Activated CD4-positive, alpha-beta T cell treated with anti-CD3 and anti-CD28 coated beads, Interleukin-2, amount 50 U/mL, for 4 hours (primary cell): ENCODE results near the gene FOXD1.
"Not testable (repeated sequence)": the region's sequence is repeated elsewhere in the genome, so short reads cannot be mapped to it uniquely, and the experiment has no call there.

Source experiments
- DNase-seq, 2 experiments: peaks; one replicate each; pipeline ENCODE4 v3.0.0-alpha.2; 2020

FOXD1 gene

DNA sequence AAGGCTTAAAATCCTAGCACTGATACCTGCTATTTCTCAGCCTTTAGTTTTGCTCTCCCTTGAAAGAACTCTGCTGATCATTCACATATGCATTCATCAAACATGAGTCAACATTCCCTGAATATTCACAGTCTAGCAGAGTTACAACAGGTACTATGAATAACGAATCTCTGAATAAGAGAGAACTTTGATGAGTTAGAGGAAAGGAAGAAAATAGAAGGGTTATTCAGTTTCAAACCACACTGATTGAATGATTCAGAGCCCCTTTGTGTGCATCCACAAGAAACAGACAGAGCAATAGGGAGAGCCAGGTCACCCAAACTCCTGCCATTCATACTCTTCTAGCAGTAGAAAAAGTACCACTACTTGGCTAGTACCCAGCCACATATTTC lies 36.0 kb downstream of the FOXD1 start:
- no peak for DNase-seq

DNA sequence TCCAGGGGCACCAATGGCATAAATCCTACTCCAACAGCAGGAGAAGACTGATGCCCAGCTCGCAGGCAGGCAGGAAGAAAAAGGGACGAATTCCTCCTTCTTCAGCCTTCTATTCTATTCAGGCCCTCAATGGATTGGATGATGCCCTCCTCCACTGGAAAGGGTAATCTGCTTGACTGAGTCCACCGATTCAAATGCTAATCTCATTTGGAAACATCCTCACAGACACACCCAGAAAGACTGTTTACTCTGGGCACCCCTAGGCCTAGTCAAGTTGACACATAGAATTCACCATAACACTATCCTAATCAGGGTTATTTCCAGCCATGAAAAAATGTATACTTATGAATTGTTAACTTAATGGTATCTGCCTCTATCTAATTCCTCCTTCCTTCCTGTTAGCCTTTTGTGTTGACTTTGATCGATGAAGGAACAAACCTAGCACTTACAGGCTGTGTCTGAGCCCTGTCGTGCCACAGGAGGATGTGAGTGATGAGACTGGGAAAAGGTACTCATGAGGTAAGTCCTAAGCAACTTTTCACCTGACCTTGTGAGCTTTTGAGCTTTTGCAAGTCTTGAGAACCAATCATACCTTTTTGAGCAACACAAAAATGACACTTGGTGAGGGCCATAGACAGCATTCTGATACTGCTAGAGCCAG lies 36.5 kb downstream of the FOXD1 start:
- DNase-seq: no peak

DNA sequence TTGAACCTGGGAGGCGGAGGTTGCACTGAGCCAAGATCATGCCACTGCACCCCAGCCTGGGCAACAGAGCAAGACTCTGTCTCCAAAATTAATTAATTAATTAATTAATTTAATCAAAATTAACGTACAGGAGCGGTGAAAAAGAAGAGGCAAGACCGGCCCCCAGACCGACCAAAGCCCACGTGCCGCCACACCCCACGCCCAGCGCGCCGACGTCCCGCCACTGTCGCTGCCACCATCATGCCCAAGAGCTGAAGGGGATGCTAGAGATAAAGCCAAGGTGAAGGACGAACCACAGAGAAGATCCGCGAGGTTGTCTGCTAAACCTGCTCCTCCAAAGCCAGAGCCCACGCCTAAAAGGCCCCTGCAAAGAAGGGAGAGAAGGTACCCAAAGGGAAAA lies 38.6 kb downstream of the FOXD1 start:
- not testable (repeated sequence) for DNase-seq

GRCh38 chr5:73405691-73406090 lies 42.9 kb downstream of the FOXD1 start:
- DNase-seq: no peak

- no peak for DNase-seq
Observed at GRCh38 chr5:73399775-73400174, 48.8 kb downstream of the FOXD1 start.
